GM19025 (cell line): ENCODE data around the gene FNDC5.

ENCODE experiments used
- ATAC-seq: cut with Tn5 transposase; IDR thresholded peaks from one replicate; pipeline ENCODE4 v1.9.1; 2021; ENCODE audit warnings: mild to moderate bottlenecking, low read depth, moderate library complexity; ENCODE audit not compliant: unreplicated experiment

FNDC5 gene

DNA sequence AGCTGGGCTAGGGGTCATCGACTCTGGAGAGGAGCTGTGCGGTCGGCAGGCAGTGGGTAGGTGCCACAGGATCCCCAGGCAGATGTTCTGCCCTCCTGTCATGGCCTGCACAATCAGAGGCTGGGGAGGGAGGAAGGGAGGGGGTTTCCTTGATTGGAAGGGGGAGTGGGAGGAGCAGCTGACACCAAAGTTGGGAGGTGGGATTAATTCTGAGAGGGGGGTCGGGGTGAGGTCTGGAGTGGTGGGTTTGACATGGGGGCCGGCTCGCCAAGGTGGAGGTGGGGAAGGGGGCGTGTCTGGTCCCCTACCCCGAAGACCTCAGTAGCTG lies 14.9 kb upstream of the FNDC5 start:
- ATAC-seq = no peak

DNA sequence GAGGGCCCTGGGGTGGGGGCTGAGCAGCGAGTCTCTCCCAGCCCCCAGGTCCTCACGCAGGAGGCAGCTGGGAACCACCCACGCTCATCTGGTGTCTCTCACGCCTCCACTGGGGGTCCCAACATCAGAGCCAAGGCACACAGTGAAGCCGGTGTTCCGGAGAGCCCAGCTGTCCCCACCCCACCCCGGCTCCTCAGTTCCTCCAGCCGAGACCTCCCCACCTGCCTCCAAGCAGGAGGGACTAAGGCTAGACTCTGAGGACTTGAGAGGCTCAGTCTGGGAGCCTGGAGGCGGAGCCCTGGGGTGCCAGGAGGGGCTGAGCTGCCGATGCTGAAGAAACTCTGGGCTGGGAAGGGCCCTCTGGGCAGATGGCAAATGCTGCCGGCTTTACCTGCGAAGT lies 14.0 kb upstream of the FNDC5 start:
- no peak for ATAC-seq

DNA sequence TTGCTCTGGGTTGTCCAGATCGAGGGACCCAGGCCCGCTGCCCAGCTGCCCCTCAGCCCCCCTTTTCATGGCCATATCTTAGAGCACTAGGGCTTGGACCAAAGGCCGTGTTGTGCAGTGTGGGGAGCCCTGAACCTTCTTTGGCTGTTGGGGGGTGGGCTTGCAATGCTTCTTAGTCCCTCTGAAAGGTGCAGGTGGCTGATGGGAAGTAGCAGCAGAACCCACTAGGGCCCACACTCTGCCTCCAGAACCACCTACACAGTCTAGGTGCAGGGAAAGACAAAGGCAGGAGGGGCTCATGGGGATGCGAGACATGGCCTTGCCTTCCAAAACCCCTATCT lies 13.3 kb upstream of the FNDC5 start:
- no peak for ATAC-seq

DNA sequence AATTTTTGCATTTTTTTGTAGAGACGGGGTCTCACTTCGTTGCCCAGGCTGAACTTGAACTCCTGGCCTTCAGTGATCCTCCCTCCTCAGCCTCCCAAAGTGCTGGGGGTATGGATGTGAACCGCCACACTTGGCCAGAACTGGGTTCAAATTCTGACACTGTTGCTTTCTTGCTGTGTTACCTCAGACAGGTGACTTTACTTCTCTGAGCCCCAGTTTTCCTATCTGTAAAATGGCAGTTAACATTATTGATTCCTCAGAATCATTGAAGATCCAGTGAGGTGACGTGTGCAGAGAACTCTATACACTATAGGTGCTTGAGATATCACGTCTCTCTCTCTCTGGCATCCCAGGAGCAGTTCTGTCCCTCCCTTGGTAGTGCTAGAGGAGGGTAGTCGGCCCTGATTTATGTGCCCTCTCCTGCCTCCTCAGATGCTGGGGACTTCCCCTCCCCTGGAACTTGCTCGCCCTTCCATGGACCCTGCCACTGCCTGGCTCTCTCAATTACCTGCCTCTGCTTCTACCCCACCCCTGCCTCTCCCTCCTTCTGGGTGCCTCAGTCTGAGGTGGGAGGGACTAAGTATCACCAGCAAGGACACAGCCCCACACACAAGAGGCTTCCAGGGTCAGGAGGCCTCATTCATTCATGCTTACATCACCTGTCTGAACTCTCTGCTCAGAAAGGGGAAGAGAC lies 12.8 kb upstream of the FNDC5 start:
- ATAC-seq = no peak

DNA sequence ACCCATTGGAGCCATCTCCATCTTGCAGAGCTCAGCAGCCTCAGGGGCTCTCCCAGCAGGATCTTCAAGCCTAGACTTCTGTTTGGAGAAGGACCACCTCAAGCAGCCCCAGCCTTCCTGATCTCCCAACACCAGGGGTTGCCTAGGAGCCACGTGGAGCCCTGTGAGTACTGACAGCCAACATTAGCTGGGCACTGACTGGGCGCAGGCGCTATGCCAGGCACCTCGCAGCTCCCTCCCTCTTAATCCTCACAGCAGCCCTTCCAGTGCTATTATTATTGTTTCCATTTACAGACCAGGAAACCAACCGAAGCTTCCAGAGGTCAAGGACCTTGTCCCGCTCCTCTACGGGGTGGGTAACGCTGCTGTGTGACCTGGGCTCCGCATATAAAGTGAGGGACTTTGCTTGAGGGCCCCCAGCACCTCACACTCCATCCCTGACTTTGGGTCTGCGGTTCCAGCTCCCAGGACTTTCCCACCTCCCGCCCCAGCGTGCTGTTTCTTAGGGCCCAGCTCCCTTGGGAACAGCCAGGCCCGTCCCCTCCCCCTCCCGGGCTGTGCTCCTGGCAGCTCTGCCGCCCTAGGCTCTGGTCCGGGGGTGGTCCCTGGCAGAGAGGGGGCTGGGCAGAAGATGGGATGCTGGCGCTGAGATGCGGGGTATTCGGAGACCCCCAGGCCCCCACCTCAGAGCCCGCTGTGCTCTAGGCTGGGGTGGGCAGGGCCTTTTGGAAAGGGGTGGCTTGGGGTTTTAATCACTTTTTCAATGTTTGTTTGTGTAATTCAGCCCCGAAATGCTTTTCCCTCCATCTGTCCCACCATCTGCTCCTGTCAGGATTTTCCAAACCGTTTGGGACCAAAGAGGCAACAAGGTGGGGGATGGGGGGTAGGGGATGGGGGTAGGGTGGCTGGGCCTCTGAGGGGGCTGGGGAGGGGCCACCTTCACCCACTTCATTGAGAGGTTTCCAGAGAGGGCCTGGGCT lies 11.4 kb upstream of the FNDC5 start:
- ATAC-seq = no peak

DNA sequence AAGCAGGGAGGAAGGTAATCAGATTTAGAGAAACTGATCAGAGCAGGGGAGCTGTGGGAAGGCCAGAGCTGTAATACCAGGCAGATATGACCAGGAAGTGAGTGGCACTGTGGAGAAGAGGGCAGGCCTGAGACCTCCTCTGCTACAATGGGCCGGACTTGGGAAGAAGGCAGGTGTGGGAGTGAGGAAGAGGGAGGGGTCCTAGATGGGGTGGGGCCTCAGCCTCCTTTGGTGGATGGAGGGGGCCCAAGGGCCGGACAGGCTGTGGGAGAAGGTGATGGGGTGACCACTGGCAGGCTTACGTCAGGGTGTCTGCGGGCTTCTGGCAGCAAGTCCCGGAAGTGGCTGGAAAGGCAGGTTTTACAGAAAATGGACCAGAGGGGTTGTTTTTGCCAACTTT lies 10.6 kb upstream of the FNDC5 start:
- ATAC-seq = no peak

DNA sequence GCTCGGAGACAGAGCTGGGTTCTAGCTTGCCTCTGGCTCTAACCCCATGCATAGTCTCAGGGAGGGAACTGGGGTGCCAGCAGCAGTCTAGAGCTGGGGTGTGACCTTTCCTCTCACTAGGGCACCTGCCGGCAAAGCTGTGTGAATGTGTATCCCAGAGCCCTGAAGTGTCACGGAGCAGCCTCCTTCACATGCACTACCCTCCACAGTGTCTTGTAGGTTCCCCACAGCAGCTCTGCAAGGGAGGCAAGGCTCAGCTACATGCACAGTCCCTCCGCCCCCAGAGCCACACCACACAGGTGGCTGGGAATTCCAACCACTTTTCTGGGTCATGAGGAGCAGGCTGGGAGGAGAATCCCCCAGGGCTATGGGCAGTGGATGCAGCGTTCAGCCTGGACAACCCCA lies 7.9 kb upstream of the FNDC5 start:
- no peak for ATAC-seq

DNA sequence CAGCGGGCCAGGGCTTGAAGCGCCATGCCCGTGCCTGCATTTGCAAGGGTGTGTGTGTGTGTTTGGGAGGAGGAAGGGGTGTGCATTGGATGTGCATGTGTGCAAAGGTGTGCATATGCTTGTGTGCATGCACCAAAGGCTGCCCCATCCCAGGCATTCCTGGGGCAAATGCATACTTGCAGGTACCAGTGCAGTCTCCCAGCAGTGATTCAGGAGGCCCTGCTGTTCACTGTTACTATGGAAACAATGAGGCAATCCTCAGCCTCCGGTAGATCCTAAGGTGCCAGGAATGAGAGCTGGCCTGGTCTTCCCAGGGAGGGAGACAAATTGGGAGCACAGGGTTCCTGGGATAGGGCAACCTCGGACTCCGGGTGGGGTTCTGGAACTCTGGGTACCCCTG lies 7.5 kb upstream of the FNDC5 start:
- no peak for ATAC-seq

DNA sequence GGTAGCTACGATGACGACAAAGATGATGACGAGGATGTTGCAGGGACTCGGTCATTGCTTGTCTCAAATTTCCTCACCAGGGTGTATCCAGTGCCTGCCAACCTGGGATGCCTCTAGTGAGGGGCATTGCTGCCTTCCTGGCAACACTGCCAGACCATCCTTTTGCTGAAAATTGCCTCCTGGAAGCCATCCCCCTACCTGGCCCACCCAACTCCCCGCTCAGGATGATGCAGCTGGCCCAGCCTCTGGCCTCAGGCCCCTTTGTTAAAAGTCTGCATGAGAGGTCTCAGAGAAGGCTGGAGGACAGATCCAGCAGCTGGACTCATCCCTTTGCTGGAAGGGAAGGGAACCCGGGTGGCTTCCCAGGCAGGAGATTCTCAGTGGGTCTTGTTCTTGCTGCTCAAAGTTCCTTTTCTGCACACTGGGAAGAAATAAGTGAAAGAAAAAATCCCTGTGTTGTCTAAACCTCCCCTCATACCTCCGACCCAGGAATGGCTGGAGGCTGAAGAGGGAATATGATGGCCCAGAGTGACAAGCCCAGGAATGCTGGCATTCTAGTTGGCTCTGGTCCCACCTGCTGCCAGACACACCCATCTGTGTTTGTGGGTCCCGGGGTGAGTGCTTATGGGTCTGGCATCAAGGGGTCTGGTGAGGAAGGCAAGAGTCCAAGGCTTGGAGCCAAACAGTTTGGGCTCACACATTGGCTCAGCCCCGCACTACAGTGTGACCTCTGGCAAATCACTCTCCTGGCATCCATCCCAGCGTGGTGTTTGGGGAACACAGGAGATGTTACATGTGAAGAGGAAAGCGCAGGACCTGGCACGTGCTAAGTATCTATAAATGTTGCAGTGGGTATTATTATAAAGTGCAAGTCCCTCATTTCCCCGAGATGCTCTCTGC lies 6.7 kb upstream of the FNDC5 start:
- no peak for ATAC-seq

DNA sequence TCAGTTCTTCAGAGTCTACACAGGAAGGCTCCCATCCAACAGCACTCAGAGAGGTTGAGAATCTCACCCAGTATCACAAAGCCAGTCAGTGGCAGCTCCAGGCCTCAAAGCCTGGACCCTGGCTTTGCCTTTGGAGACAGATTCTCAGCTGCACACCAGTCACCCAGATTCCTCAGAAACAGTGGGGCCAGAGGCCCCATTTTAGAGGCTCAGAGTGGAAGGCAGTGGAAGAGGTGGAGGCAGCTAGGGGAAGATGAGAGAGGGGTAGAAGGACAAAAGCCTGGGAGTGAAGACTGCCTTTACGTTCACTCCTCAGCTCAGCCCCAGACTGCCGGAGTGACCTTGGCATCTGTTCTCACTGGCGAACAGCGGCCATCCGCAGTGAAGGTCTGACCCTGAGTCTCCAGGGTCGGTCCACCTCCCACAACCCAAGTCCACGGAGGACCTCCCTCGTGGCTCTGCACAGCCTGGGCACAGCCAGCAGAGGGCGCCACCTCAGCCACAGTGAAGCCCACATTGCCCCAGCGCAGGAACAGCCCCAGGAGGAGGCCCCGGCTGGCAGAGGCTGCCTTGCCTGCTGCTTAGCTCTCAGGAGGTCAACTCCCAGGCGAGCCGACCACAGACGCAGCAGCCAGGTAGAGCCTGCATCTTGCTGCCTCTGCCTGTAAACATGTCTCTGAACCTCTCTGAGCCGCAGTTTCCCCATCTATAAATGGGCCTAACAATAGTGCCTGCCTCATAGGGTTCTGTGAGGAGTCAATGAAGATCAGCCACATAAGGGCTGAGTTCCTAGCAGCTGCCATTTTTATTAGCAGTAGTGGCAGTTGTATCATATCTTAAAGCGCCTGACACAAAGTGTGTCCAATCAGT lies 5.9 kb upstream of the FNDC5 start:
- ATAC-seq = no peak

DNA sequence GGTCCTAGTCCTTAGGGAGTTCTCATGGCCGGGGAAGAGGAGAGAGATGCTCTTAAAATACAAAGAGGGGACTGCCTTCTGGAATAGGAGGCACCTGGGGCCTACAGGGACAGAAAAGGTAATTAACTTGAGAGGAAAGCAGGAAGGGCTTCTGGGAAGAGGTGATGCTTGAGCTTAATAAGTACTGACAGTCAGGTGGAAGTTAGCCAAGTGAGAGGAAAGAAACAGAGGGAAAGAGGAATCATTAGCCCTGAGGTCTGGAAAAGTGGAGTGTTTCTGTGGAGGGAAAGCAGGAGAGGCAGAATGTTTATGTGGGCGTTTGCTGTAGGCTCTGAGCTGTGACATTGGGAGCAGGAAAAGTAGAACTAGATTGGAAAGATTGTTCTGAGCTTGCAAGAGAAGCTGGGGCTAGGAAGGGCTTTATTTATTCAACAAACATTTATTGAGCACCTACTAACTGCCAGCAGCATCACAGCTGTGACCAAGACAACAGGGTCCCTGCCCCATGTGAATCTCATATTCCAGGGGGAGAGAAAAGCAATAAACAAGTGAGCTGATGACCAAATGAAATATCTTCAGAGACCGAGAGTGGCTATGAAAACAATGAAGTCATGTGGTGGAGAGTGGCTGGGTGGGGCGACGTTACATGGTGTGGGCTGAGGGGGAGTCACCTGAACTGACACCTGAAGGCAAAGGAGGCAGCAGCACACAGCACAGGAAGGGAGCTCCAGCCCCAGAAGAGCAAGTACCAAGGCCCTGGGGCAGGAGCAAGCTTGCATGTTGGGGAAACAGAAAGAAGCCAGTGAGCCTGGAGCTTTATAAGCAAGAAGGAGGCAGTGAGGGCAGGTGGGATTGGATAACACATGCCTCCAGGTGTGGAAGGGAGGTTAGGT lies 4.4 kb upstream of the FNDC5 start:
- ATAC-seq = no peak

DNA sequence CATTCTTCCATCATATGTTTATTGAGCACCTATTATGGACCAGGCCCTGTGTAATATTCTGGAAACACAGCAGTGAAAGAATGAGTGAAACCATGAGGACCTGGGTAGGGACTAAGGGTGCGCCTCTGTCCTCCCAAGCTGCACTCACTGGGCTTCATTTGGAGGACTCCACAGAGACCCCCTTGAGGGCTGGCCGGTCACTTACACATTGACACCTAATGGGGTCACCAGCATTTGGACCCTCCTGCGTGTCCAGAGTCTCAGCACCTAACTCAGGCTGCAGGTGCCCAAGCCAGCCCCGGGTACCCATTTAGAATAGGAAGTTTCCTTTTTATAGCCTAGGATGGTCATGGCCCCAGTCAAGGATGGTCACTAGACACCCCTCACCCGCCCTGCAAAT lies 2.8 kb upstream of the FNDC5 start:
- no peak for ATAC-seq

DNA sequence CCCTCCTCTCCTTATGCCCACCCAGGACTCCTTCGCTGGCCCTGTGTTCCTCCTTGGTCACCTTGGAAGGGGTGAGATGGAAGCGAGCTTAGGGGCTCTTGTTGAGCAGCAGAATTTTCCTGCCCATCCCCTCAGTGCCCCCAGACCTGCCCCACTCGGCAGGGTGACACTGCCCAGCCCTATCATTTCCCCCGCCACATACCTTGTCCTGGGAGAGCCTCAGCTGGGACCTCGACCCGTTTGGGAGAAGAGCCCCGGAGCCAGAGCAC lies 1.4 kb upstream of the FNDC5 start:
- ATAC-seq = no peak

DNA sequence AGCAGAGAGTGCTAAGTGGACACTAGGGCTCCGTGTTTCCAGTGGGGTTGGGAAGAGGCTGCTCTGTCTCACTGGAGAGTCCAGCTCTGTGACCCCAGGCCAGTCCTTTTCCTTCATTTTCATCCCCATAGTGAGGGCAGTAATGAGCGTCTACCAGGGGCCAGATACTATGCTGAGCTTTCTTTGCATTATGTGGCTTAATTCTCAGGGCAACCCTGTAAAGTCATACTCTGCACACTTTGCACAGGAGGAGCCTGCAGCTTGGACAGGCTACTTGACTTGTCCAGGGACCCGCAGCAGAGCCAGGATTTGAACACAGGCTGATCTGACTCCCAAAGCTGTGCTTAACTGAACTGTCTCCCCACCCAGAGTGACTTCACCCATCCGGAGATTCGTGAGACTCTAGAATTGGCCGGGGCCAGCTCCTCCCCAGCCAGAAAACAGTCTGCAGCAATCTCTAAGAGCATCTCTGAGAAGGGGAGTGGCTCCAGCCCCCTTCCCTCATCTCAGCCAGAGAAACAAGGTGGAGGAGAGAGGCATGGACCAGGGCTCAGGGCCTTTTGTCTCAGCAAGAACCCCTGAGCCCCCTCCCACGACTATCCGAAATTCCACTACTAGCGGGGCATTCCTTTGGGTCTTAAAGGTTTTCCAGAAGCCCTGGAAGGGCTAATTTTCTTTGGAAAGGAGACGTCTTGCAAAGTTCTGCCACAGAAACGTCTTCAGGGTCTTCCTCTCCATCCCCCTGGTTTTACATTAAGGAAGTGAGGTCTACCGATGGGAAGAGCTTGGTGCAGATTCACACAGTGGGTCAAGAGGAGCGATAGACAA lies 866 bp upstream of the FNDC5 start:
- ATAC-seq = no peak

DNA sequence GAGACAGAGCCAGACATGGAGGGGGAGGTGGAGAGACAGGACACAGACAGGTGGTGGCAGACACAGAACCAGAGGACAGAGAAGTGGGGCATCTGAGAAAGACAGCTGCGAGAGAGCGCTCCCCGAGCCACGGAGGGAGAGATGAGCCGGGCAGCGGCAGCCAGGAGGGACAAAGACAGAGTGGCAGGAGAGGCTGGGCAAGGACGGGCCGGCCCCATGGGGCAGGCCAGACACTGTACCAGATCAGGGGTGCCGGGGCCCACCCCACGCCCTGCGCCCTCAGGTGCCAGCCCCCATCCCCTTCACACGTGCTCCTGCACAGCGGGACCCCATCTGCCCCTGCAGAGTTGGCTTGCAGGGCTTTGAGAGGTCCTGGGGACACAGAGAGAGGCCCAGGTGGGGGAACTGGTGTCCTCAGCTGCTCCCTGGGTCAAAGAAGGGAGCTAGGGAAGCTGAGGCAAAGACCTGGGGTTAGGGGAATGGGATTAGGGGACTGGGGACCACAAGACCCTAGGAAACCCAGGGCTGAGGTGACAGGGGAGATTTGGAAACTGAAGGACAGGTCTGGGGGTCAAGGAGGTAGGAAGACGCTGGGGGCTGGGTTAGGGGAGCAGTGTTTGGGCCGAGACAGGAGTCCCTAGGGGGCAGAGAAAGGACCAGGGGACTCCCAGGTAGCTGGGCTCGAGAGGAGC lies 643 bp downstream of the FNDC5 start:
- ATAC-seq = no peak

DNA sequence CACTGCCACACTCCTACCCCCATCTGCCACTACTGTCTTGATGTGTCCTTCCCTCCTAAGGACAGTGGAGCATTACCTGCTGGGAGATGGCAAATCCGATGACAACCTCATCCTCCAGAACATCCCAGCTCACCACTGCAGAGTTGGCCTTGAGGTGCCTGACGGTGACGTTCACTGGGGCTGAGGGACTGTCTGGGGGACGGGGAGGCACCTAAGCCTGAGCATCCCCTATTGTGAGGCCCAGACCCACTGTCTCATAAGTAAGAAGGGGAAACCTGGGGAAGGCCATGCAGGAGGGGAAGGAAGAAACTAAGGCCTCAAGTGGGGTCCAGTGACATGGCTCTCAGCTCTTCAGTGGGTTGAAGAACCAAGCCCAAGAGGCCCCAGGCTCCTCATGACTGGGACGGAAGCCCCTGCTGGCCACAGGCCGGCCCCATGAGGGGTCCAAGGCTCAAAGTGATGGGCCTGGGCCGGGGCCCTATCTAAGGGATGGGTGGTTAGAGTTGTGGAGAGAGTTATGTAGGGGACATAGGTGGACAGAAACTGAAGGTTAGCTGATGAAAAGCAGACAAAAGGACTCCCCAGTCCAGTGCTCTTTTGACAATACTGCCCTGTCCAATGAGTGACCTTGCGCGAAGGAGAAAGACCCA lies 1.8 kb downstream of the FNDC5 start:
- no peak for ATAC-seq

DNA sequence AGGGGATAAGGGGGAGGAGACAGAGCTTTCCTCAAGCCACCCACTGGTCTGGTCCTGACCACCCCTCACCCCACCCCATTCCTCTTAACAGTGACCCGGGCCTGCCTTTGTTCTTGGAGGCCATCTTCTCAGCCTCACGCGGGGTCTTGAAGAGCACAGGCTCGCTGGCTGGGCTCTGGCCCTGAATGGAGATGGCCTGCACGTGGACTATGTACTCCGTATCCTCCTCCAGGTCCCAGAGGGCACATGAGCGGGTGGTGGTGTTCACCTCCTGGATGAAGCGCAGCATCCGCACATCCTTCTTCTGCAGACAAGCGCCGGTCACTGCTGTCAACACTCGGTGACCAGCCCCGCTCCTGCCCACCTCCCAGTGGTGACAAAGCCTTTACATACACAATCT lies 2.6 kb downstream of the FNDC5 start:
- no peak for ATAC-seq

DNA sequence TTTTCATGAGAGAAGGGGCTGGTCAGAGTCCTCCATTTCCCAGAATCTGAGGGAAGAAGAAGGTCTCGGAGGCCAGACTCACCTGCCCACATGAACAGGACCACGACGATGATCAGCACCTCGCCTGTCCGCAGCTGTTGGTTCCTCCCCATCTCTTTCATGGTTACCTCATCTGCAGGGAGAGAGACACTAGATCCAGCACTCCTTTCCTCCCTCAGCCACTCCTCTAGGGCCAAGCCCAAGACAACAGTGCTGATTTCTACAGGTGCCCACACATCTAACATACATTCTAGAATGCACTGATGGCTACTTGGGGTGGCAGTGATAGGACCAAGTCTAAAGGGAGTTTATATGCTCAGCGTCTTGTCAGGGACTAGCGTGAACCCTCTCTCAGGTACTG lies 3.0 kb downstream of the FNDC5 start:
- no peak for ATAC-seq
